Measurements from ENCODE around the gene SERINC3.
A peak's percentile ranks its signal among the peaks of the same experiment; 100 is the strongest.

The SERINC3 gene

DNA sequence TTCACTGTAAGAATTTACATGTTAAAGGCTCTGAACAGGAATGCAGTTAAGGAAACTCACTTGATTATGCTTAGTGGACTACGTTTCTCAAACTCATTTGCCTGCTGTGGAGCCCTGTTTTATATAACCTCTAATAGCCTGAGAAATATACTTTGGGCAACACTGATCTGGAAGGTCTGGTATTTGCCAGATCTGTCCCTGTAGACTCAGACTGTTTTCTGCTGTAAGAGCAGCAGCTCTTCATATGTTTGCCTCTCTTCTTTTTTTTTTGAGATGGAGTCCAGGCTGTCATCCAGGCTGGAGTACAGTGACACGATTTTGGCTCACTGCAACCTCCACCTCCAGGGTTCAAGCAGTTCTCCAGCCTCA lies 36.1 kb downstream of the SERINC3 start:
- Histone ChIP-seq H3K4me3 (ENCODE audit: low read depth in 1 of 5, low read length in 5 of 5) (no peak overlapping the region), H3K36me3 (ENCODE audit: control insufficient read depth in 5 of 5, insufficient read depth in 5 of 5, low read length in 5 of 5) (peaks cover 18 to 68% (median 40%) of the 10 kb centered on the region in 5 donors), H3K9me3 (ENCODE audit: control insufficient read depth in 5 of 5, low read length in 5 of 5) (no peaks in the 10 kb centered on the region), H3K9ac (ENCODE audit: low read length in 5 of 5) (no peak overlapping the region), H3K4me1 (ENCODE audit: control insufficient read depth in 5 of 5, insufficient read depth in 5 of 5, low read length in 5 of 5) (peaks cover 4 to 17% (median 14%) of the 10 kb centered on the region in 5 donors), H3K27me3 (ENCODE audit: control insufficient read depth in 5 of 5, insufficient read depth in 4 of 5, low read length in 5 of 5) (no peaks in the 10 kb centered on the region), H3K27ac (ENCODE audit: low read depth, low read length) (peak overlapping the region; percentile 71)

DNA sequence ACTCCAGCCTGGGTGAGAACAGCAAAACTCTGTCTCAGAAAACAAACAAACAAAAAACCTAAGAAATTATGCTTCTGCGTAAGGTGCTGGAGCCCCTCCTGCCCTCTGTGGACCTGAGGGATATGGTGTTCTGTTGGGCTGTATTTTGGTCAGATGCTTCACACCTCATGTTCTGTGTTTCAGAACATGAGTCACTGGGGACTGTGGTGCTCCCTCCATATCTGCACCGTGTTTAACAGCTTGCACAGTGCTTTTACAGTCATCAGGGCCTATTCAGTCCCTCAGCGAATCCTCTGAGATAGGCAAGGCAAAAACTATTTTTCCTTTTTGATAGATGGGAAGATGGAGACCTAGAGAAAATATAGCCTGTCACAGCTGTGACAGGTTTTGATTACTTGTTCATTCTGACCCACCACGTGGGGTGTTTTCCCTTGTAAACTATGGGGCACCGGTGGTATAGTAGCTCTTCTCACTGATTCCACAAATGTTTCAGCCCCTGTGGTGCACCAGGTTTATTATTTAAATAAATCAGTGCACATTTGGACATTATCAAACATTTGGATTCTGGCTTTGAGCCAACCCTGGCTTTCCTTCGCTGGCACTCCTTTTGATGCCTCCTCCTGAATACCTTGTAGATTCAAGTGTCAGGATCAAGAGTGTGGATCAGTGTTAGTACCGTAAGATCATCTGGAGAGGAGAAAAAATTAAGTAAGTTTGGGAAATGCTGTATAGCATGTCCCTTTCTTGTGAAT lies 36.6 kb downstream of the SERINC3 start:
- Histone ChIP-seq H3K27me3 (ENCODE audit: control insufficient read depth in 5 of 5, insufficient read depth in 4 of 5, low read length in 5 of 5) (no peaks in the 10 kb centered on the region), H3K9me3 (ENCODE audit: control insufficient read depth in 5 of 5, low read length in 5 of 5) (no peaks in the 10 kb centered on the region), H3K9ac (ENCODE audit: low read length in 5 of 5) (no peak overlapping the region), H3K27ac (ENCODE audit: low read depth, low read length) (peak overlapping the region; percentile 71), H3K36me3 (ENCODE audit: control insufficient read depth in 5 of 5, insufficient read depth in 5 of 5, low read length in 5 of 5) (peaks cover 14 to 69% (median 45%) of the 10 kb centered on the region in 5 donors), H3K4me1 (ENCODE audit: control insufficient read depth in 5 of 5, insufficient read depth in 5 of 5, low read length in 5 of 5) (peaks cover 4 to 18% (median 14%) of the 10 kb centered on the region in 5 donors), H3K4me3 (ENCODE audit: low read depth in 1 of 5, low read length in 5 of 5) (no peak overlapping the region)

- no peak overlapping the region for H3K4me3 ChIP-seq (ENCODE audit: low read depth in 1 of 5, low read length in 5 of 5)
- H3K9me3 ChIP-seq (ENCODE audit: control insufficient read depth in 5 of 5, low read length in 5 of 5), result no peaks in the 10 kb centered on the region
- no peak overlapping the region for H3K27ac ChIP-seq (ENCODE audit: low read depth, low read length)
- H3K36me3 ChIP-seq (ENCODE audit: control insufficient read depth in 5 of 5, insufficient read depth in 5 of 5, low read length in 5 of 5), result peaks cover 10 to 55% (median 32%) of the 10 kb centered on the region in 5 donors
- H3K9ac ChIP-seq (ENCODE audit: low read length in 5 of 5), result no peak overlapping the region
- H3K4me1 ChIP-seq (ENCODE audit: control insufficient read depth in 5 of 5, insufficient read depth in 5 of 5, low read length in 5 of 5), result peaks cover 4 to 24% (median 17%) of the 10 kb centered on the region in 5 donors
- H3K27me3 ChIP-seq (ENCODE audit: control insufficient read depth in 5 of 5, insufficient read depth in 4 of 5, low read length in 5 of 5), result no peaks in the 10 kb centered on the region
Measured at GRCh38 chr20:44483112-44483511, 38.8 kb downstream of the SERINC3 start.

- Histone ChIP-seq H3K27me3 (ENCODE audit: control insufficient read depth in 5 of 5, insufficient read depth in 4 of 5, low read length in 5 of 5) (no peaks in the 10 kb centered on the region), H3K27ac (ENCODE audit: low read depth, low read length) (no peak overlapping the region), H3K4me3 (ENCODE audit: low read depth in 1 of 5, low read length in 5 of 5) (no peak overlapping the region)
Measured at GRCh38 chr20:44481719-44482416, 40.0 kb downstream of the SERINC3 start.

DNA sequence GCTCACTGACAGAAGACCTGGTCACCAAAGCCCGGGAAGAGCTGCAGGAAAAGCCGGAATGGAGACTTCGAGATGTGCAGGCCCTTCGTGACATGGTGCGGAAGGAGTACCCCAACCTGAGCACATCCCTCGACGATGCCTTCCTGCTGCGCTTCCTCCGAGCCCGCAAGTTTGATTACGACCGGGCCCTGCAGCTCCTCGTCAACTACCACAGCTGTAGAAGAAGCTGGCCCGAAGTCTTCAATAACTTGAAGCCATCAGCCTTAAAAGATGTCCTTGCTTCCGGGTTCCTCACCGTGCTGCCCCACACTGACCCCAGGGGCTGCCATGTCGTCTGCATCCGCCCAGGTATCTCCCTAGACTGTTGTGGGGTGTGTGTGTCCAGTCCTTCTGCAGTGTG lies 41.8 kb downstream of the SERINC3 start:
- Histone ChIP-seq H3K4me1 (ENCODE audit: control insufficient read depth in 5 of 5, insufficient read depth in 5 of 5, low read length in 5 of 5) (peaks cover 4 to 36% (median 26%) of the 10 kb centered on the region in 5 donors), H3K9me3 (ENCODE audit: control insufficient read depth in 5 of 5, low read length in 5 of 5) (no peaks in the 10 kb centered on the region), H3K4me3 (ENCODE audit: low read depth in 1 of 5, low read length in 5 of 5) (no peak overlapping the region), H3K36me3 (ENCODE audit: control insufficient read depth in 5 of 5, insufficient read depth in 5 of 5, low read length in 5 of 5) (peaks cover 10 to 40% (median 26%) of the 10 kb centered on the region in 5 donors), H3K9ac (ENCODE audit: low read length in 5 of 5) (no peak overlapping the region), H3K27me3 (ENCODE audit: control insufficient read depth in 5 of 5, insufficient read depth in 4 of 5, low read length in 5 of 5) (no peaks in the 10 kb centered on the region), H3K27ac (ENCODE audit: low read depth, low read length) (no peak overlapping the region)

More at GRCh38 chr20:44481719-44482416, 40.0 kb downstream of the SERINC3 start:
- Histone ChIP-seq H3K4me1 (ENCODE audit: control insufficient read depth in 5 of 5, insufficient read depth in 5 of 5, low read length in 5 of 5) (peaks cover 4 to 24% (median 17%) of the 10 kb centered on the region in 5 donors), H3K9ac (ENCODE audit: low read length in 5 of 5) (no peak overlapping the region), H3K9me3 (ENCODE audit: control insufficient read depth in 5 of 5, low read length in 5 of 5) (no peaks in the 10 kb centered on the region), H3K36me3 (ENCODE audit: control insufficient read depth in 5 of 5, insufficient read depth in 5 of 5, low read length in 5 of 5) (peaks cover 10 to 46% (median 29%) of the 10 kb centered on the region in 5 donors)

- Histone ChIP-seq H3K27ac (ENCODE audit: low read depth, low read length) (no peak overlapping the region), H3K27me3 (ENCODE audit: control insufficient read depth in 5 of 5, insufficient read depth in 4 of 5, low read length in 5 of 5) (no peaks in the 10 kb centered on the region), H3K4me1 (ENCODE audit: control insufficient read depth in 5 of 5, insufficient read depth in 5 of 5, low read length in 5 of 5) (peaks cover 4 to 38% (median 26%) of the 10 kb centered on the region in 5 donors), H3K9me3 (ENCODE audit: control insufficient read depth in 5 of 5, low read length in 5 of 5) (no peaks in the 10 kb centered on the region), H3K36me3 (ENCODE audit: control insufficient read depth in 5 of 5, insufficient read depth in 5 of 5, low read length in 5 of 5) (peaks cover 10 to 38% (median 26%) of the 10 kb centered on the region in 5 donors), H3K9ac (ENCODE audit: low read length in 5 of 5) (no peak overlapping the region), H3K4me3 (ENCODE audit: low read depth in 1 of 5, low read length in 5 of 5) (no peak overlapping the region)
Measured at GRCh38 chr20:44479643-44480042, 42.2 kb downstream of the SERINC3 start.

GRCh38 chr20:44478206-44478605 lies 43.7 kb downstream of the SERINC3 start:
- Histone ChIP-seq H3K9ac (ENCODE audit: low read length in 5 of 5) (no peak overlapping the region), H3K4me1 (ENCODE audit: control insufficient read depth in 5 of 5, insufficient read depth in 5 of 5, low read length in 5 of 5) (peaks cover 4 to 38% (median 26%) of the 10 kb centered on the region in 5 donors), H3K27ac (ENCODE audit: low read depth, low read length) (no peak overlapping the region), H3K36me3 (ENCODE audit: control insufficient read depth in 5 of 5, insufficient read depth in 5 of 5, low read length in 5 of 5) (peaks cover 6 to 24% (median 14%) of the 10 kb centered on the region in 5 donors), H3K27me3 (ENCODE audit: control insufficient read depth in 5 of 5, insufficient read depth in 4 of 5, low read length in 5 of 5) (no peaks in the 10 kb centered on the region), H3K9me3 (ENCODE audit: control insufficient read depth in 5 of 5, low read length in 5 of 5) (no peaks in the 10 kb centered on the region), H3K4me3 (ENCODE audit: low read depth in 1 of 5, low read length in 5 of 5) (no peak overlapping the region)

DNA sequence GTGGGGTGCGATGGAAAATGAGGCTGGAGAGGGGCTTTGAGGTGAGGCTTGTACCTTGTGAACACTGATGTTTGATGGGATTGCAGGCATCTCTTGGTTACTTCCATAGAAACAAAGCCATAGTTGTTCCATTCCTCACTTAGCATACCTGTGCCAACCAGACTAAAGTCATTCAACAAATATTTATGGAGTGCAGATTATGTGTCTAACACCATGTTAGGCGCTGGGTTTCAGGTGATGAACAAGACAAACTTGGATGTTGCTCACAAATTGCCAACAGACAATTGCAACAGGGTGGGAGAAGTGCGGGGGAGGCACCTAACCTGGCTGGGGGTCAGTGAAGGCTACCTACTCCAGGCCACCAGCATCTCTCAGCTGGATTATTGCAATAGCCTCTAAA lies 44.7 kb downstream of the SERINC3 start:
- H3K9ac ChIP-seq (ENCODE audit: low read length in 5 of 5), result no peak overlapping the region
- H3K9me3 ChIP-seq (ENCODE audit: control insufficient read depth in 5 of 5, low read length in 5 of 5), result no peaks in the 10 kb centered on the region
- H3K27ac ChIP-seq (ENCODE audit: low read depth, low read length), result no peak overlapping the region
- H3K4me3 ChIP-seq (ENCODE audit: low read depth in 1 of 5, low read length in 5 of 5), result no peak overlapping the region
- H3K36me3 ChIP-seq (ENCODE audit: control insufficient read depth in 5 of 5, insufficient read depth in 5 of 5, low read length in 5 of 5), result peaks cover 6 to 21% (median 11%) of the 10 kb centered on the region in 5 donors
- H3K27me3 ChIP-seq (ENCODE audit: control insufficient read depth in 5 of 5, insufficient read depth in 4 of 5, low read length in 5 of 5), result no peaks in the 10 kb centered on the region
- peaks cover 4 to 38% (median 26%) of the 10 kb centered on the region in 5 donors for H3K4me1 ChIP-seq (ENCODE audit: control insufficient read depth in 5 of 5, insufficient read depth in 5 of 5, low read length in 5 of 5)

DNA sequence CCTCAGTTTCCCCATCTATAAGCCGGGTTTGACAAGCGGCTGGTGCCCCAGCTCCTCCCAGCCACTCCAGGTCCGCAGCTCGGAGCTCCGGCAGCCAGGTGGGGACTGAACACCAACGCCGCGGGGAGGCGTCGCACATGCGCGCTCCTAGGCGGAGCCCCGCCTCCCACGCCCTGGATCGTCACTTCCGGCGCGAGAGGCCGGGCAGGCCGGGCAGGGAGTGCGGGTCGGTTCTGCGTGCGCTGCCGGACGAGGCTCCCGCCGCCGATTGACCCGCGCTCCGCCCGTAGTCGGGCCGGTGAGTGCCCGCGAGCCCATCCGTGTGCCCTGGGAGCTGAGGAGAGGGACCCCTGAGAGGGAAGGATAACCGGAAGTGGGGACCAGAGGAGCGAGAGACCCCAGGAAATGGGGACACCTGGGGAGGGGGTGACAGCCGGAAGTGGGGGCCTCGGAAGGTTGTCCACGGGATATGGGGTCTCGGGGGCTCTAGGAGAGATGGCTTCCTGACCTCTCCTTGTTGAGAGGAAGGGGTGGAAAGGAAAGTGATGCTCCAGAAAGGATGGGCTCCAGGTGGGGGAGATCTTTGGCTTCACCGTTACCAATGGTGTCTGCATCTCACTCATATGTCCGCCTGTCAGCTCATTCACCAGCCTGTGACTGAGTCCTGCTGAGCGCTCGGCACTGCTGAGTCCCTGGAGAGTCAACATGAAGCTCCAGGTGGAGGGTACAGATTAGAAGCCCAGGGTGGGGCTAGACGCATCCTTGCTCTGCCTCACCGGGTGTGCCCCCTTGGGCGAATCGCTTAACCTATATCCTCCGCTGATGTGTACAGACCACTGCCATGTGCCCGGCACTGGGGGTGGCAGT lies 45.9 kb downstream of the SERINC3 start, which contains the start of gene TTPAL:
Gene TTPAL (plus strand): TSS at position 181 of the 867 bp plus-strand sequence. CDS start 4,126 bp downstream, outside the sequence.
- Histone ChIP-seq H3K27me3 (ENCODE audit: control insufficient read depth in 5 of 5, insufficient read depth in 4 of 5, low read length in 5 of 5) (no peaks in the 10 kb centered on the region), H3K4me3 (ENCODE audit: low read depth in 1 of 5, low read length in 5 of 5) (peak within 1 kb of the TSS; percentile 65 to 81 (median 72)), H3K27ac (ENCODE audit: low read depth, low read length) (peak within 1 kb of the TSS; percentile 83), H3K9ac (ENCODE audit: low read length in 5 of 5) (peak within 1 kb of the TSS; percentile 51 to 90 (median 83)), H3K9me3 (ENCODE audit: control insufficient read depth in 5 of 5, low read length in 5 of 5) (no peaks in the 10 kb centered on the region), H3K4me1 (ENCODE audit: control insufficient read depth in 5 of 5, insufficient read depth in 5 of 5, low read length in 5 of 5) (peaks cover 0 to 26% (median 20%) of the 10 kb centered on the region in 5 donors), H3K36me3 (ENCODE audit: control insufficient read depth in 5 of 5, insufficient read depth in 5 of 5, low read length in 5 of 5) (peaks cover 0 to 13% (median 10%) of the 10 kb centered on the region in 5 donors)
